PFSK-1 (cell line): ENCODE results near the gene MAP6D1.

Experiments
- FOXP2 ChIP-seq: optimal IDR thresholded peaks from 2 replicates; pipeline ENCODE3; 2011; ENCODE audit warnings: borderline replicate concordance, control low read depth, inconsistent platforms; ENCODE audit not compliant: insufficient read depth; ENCODE audit errors: extremely low read length, extremely low read depth
- POLR2AphosphoS5 ChIP-seq: IDR thresholded peaks from 2 replicates; pipeline ENCODE4 v1.6.1; 2012; ENCODE audit warnings: low read depth, mild to moderate bottlenecking, control low read depth, low read length, moderate library complexity
- SIN3A ChIP-seq: IDR thresholded peaks from 2 replicates; pipeline ENCODE4 v1.6.1; 2012; ENCODE audit warnings: mild to moderate bottlenecking, low read length, moderate library complexity, borderline replicate concordance; ENCODE audit not compliant: insufficient read depth
- TAF1 ChIP-seq: IDR thresholded peaks from 2 replicates; pipeline ENCODE4 v1.6.1; 2012; ENCODE audit warnings: low read length, control low read depth, borderline replicate concordance; ENCODE audit not compliant: insufficient read depth
- TF ChIP-seq, protein P1 (sequence below), 2 experiments: IDR thresholded peaks; 2 replicates each; pipeline versions ENCODE4 v1.6.1 to v1.8.0; 2011 to 2012; ENCODE audit warnings: low read depth in 2 of 2, low read length in 2 of 2, control low read depth in 1 of 2, inconsistent platforms in 1 of 2, mild to moderate bottlenecking in 1 of 2, moderate library complexity in 1 of 2; ENCODE audit not compliant: insufficient read depth in 1 of 2

DNA sequence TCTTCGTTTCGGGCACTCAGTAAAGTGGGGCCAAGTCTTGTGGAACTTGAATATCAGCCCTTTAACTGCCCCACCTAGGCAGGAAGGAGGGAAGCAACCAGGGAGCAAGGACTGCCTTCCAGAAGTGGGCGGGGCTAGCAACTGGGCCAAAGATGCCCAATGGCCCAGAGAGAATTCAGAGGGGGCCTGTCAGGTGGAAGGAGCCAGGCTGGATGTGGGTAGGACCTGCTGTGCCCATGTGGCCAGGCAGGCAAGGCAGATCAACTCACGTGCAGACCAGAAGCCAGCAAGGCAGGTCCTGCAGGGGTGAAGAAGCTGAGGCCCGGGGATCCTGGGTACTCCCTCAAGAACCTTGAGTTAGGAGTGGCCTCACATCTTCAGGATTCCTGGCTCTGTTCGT is 5.5 kb downstream of the MAP6D1 start:
- no peak for TF ChIP-seq POLR2AphosphoS5
- TF ChIP-seq, protein P1, sequence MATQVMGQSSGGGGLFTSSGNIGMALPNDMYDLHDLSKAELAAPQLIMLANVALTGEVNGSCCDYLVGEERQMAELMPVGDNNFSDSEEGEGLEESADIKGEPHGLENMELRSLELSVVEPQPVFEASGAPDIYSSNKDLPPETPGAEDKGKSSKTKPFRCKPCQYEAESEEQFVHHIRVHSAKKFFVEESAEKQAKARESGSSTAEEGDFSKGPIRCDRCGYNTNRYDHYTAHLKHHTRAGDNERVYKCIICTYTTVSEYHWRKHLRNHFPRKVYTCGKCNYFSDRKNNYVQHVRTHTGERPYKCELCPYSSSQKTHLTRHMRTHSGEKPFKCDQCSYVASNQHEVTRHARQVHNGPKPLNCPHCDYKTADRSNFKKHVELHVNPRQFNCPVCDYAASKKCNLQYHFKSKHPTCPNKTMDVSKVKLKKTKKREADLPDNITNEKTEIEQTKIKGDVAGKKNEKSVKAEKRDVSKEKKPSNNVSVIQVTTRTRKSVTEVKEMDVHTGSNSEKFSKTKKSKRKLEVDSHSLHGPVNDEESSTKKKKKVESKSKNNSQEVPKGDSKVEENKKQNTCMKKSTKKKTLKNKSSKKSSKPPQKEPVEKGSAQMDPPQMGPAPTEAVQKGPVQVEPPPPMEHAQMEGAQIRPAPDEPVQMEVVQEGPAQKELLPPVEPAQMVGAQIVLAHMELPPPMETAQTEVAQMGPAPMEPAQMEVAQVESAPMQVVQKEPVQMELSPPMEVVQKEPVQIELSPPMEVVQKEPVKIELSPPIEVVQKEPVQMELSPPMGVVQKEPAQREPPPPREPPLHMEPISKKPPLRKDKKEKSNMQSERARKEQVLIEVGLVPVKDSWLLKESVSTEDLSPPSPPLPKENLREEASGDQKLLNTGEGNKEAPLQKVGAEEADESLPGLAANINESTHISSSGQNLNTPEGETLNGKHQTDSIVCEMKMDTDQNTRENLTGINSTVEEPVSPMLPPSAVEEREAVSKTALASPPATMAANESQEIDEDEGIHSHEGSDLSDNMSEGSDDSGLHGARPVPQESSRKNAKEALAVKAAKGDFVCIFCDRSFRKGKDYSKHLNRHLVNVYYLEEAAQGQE (IDR thresholded peaks at IDR 0.05; ENCODE audit: insufficient read depth in 1 of 2, low read depth in 2 of 2, low read length in 2 of 2), result no peak
- no peak for TF ChIP-seq SIN3A
- TF ChIP-seq TAF1, result no peak
- no peak for TF ChIP-seq FOXP2
